ENCODE measurements around the gene ITGB7. TPM values are rescaled to one million over a fixed set of nuclear protein-coding genes. Genes with fewer than 3 reads are reported as not detected.

The ITGB7 gene
- total and polyA plus RNA-seq, 2 donors (not counting 3 experiments of a cell fraction or from before 2014, with no cell fraction given) = 0.17 TPM; not detected in 1

GRCh38 chr12:53212931-53213330 lies 5.9 kb upstream of the ITGB7 start:
- DNase-seq (ENCODE audit: low read depth, low spot score) (no peak), FAIRE-seq (no peak)
- Histone ChIP-seq H3K36me3 (ENCODE audit: control insufficient read depth in 2 of 2, extremely low read depth in 1 of 2, insufficient read depth in 2 of 2, low read length in 2 of 2) (peaks cover 0 to 2% of the 10 kb centered on the region in 2 experiments), H3K79me2 (ENCODE audit: control insufficient read depth, insufficient read depth, low read length) (no peaks in the 10 kb centered on the region), H3K27ac (ENCODE audit: insufficient read depth, low read depth, low read length) (no peak overlapping the region), H3K4me2 (ENCODE audit: insufficient read depth, low read length) (no peak overlapping the region), H3K9me1 (replicated peaks; ENCODE audit: control insufficient read depth, extremely low read depth, insufficient read depth, low read length) (no peaks in the 10 kb centered on the region), H3K4me1 (ENCODE audit: control insufficient read depth, extremely low read depth, insufficient read depth, low read length) (peaks cover 29% of the 10 kb centered on the region), H2AFZ (ENCODE audit: low read depth, low read length) (no peak overlapping the region), H3K27me3 (ENCODE audit: control insufficient read depth in 2 of 2, insufficient read depth in 2 of 2, low read length in 2 of 2) (no peaks in the 10 kb centered on the region), H4K20me1 (replicated peaks; ENCODE audit: control insufficient read depth, extremely low read depth, insufficient read depth, low read length) (no peaks in the 10 kb centered on the region), H3K4me3 (replicated peaks in 1 of 3; ENCODE audit: insufficient read depth in 1 of 3, low read depth in 1 of 3, low read length in 3 of 3) (no peak overlapping the region), H3K9me3 (replicated peaks; ENCODE audit: control insufficient read depth, insufficient read depth, low read length) (no peaks in the 10 kb centered on the region), H3K9ac (replicated peaks; ENCODE audit: extremely low read depth, insufficient read depth, low read length) (no peak overlapping the region)
- dilution Hi-C loops (cut with MboI; ENCODE audit: extremely low pct_ligation_motif_present, low sequenced_read_pairs) (no loop called here), intact Hi-C loops (cut with micrococcal nuclease) (loop anchor here (1.0 kb wide), 5 partner anchors 38 to 208 kb away; partner anchors contain the start of genes AAAS and ESPL1)
- CTCF ChIA-PET = interaction anchor here (0.7 to 7.3 kb wide), 23 partner anchors 8 to 208 kb away, joined by 4 to 366 read pairs (median 9); partner anchors contain the start of genes AAAS, ESPL1, MYG1 and PFDN5
- no TSS peak for BruUV-seq (replicated peaks)
- TF ChIP-seq EZH2 (IDR thresholded peaks at IDR 0.05; ENCODE audit: borderline replicate concordance, low read depth, low read length, severe bottlenecking) (no peak), CTCF (IDR thresholded peaks at IDR 0.05; ENCODE audit: extremely low read depth in 1 of 2, insufficient read depth in 1 of 2, low read depth in 1 of 2, low read length in 2 of 2) (no peak), POLR2AphosphoS5 (IDR thresholded peaks at IDR 0.05; ENCODE audit: insufficient read depth, low read depth, low read length) (no peak)
- POLR2A ChIA-PET = no interaction called here

Measured in endothelial cell of umbilical vein (primary cell).